GM12878 (cell line): ENCODE data around the gene RIT2. TPM values are rescaled to one million over a fixed set of nuclear protein-coding genes. Genes with fewer than 3 reads are reported as not detected.

Experiments
- ATAC-seq: fragments of 200-7000 bp; cut with Tn5 transposase; 3 replicates; pipeline ENCODE4 v1.9.1; 2020; ENCODE audit warnings: mild to moderate bottlenecking, moderate library complexity
- BruUV-seq: library from RNA; stranded (reverse); fragments of 400-500 nt; replicated peaks from 2 replicates; lab custom pipeline; 2021; lab: Mats Ljungman, UMichigan
- CTCF ChIA-PET: fragments of 300-600 bp; sonication (Branson Sonifier 250); formaldehyde crosslinking; extraction: SDS; loops from one replicate; lab custom pipeline; 2021; ENCODE audit warnings: inconsistent platforms; lab: Yijun Ruan, JAX
- POLR2A ChIA-PET: fragments of 350-600 bp; formaldehyde crosslinking; extraction: SDS; loops from one replicate; lab custom pipeline; 2021; ENCODE audit warnings: inconsistent platforms; lab: Charles Lee
- RAD21 ChIA-PET: fragments of 300-600 bp; sonication (Branson Sonifier 250); formaldehyde crosslinking; loops from one replicate; lab custom pipeline; 2023; ENCODE audit warnings: antibody characterized with exemption; ENCODE audit not compliant: unreplicated experiment; lab: Charles Lee
- SMC1A ChIA-PET: fragments of 300-600 bp; sonication (Branson Sonifier 250); formaldehyde crosslinking; loops from one replicate; lab custom pipeline; 2023; ENCODE audit not compliant: unreplicated experiment, uncharacterized antibody; lab: Charles Lee
- DNase-seq: peaks from one replicate; pipeline ENCODE4 v3.0.0-alpha.2; 2011; ENCODE audit warnings: low read depth, low spot score
- FAIRE-seq: peaks from 3 replicates; lab custom pipeline; 2011; peaks lifted over from hg19 to GRCh38; lab: Jason Lieb, UNC
- H2AFZ ChIP-seq: 2 replicates; pipeline ENCODE4 v1.6.0; 2011; ENCODE audit warnings: low read depth, low read length, control low read depth; ENCODE audit not compliant: control insufficient read depth
- H3K27ac ChIP-seq: 2 replicates; pipeline ENCODE4 v1.5.1; 2011; ENCODE audit warnings: control low read depth; ENCODE audit not compliant: control insufficient read depth, insufficient read depth
- H3K27me3 ChIP-seq, 2 experiments: replicated peaks in 1 of 2; 2 replicates each; pipeline versions ENCODE4 v1.6.0 to v1.6.1; 2011; ENCODE audit warnings: low read length in 1 of 2; ENCODE audit not compliant: control insufficient read depth in 2 of 2, insufficient read depth in 2 of 2
- H3K36me3 ChIP-seq, 2 experiments: 2 replicates each; pipeline ENCODE4 v1.5.1; 2011; ENCODE audit warnings: low read length in 1 of 2; ENCODE audit not compliant: control insufficient read depth in 2 of 2, insufficient read depth in 2 of 2
- H3K4me1 ChIP-seq: 2 replicates; pipeline ENCODE4 v1.6.1; 2011; ENCODE audit warnings: mild to moderate bottlenecking, low read length, moderate library complexity, mixed read lengths; ENCODE audit not compliant: control insufficient read depth, insufficient read depth
- H3K4me2 ChIP-seq: 2 replicates; pipeline ENCODE4 v1.6.0; 2011; ENCODE audit warnings: control low read depth; ENCODE audit not compliant: control insufficient read depth, insufficient read depth
- H3K4me3 ChIP-seq: fragments of 200-600 bp; sonication (generic); 2 replicates; pipeline ENCODE4 v1.5.1; 2016
- H3K79me2 ChIP-seq: 2 replicates; pipeline ENCODE4 v1.6.0; 2011; ENCODE audit warnings: low read length; ENCODE audit not compliant: control insufficient read depth, insufficient read depth
- H3K9ac ChIP-seq: 2 replicates; pipeline ENCODE4 v1.8.0; 2011; ENCODE audit warnings: low read length, control low read depth, mixed read lengths; ENCODE audit not compliant: control insufficient read depth, insufficient read depth
- H3K9me3 ChIP-seq: replicated peaks from 3 replicates; pipeline ENCODE4 v1.5.1; 2011; ENCODE audit warnings: mild to moderate bottlenecking, low read length; ENCODE audit not compliant: control insufficient read depth, insufficient read depth
- H4K20me1 ChIP-seq: 2 replicates; pipeline ENCODE4 v1.6.0; 2011; ENCODE audit not compliant: control insufficient read depth, insufficient read depth
- BCL11A ChIP-seq: IDR thresholded peaks from 2 replicates; pipeline ENCODE4 v1.6.1; 2011; ENCODE audit warnings: low read depth, low read length
- FOXM1 ChIP-seq: IDR thresholded peaks from 2 replicates; pipeline ENCODE4 v1.6.1; 2012; ENCODE audit warnings: low read depth, mild to moderate bottlenecking, inconsistent platforms, low read length, moderate library complexity
- KLF5 ChIP-seq: fragments of 450-650 bp; IDR thresholded peaks from 2 replicates; pipeline ENCODE4 v1.6.1; 2014; ENCODE audit warnings: mild to moderate bottlenecking; ENCODE audit not compliant: partially characterized antibody
- MEF2B ChIP-seq: fragments of 450-650 bp; IDR thresholded peaks from 2 replicates; pipeline ENCODE4 v1.6.1; 2018; ENCODE audit warnings: mild to moderate bottlenecking, moderate library complexity; ENCODE audit not compliant: partially characterized antibody, poor library complexity, severe bottlenecking
- MTA3 ChIP-seq: IDR thresholded peaks from 2 replicates; pipeline ENCODE4 v1.6.1; 2012; ENCODE audit warnings: low read length, inconsistent platforms, borderline replicate concordance
- PAX5 ChIP-seq: IDR thresholded peaks from 2 replicates; pipeline ENCODE4 v1.6.1; 2011; ENCODE audit warnings: low read depth, low read length, borderline replicate concordance
- SMARCA5 ChIP-seq: fragments of 450-650 bp; IDR thresholded peaks from 2 replicates; pipeline ENCODE4 v1.6.1; 2017; ENCODE audit warnings: mild to moderate bottlenecking
- TCF12 ChIP-seq: IDR thresholded peaks from 2 replicates; pipeline ENCODE4 v1.6.1; 2011; ENCODE audit warnings: low read depth, mild to moderate bottlenecking, low read length
- WGBS: methylation state at CpG from one replicate; pipeline ENCODE4 v1.1.6; 2016; ENCODE audit warnings: low lambda C conversion rate; ENCODE audit not compliant: insufficient replicate concordance, insufficient coverage; ENCODE audit errors: missing lambda C conversion rate; 5-methylcytosine and 5-hydroxymethylcytosine counted together
- in situ Hi-C: fragments of 300-500 bp; cut with MboI; formaldehyde crosslinking; loops from 9 replicates; pipeline ENCODE4 v1.14.3; 2018; ENCODE audit warnings: mixed read lengths
- intact Hi-C: fragments of 100-400 bp; cut with micrococcal nuclease; formaldehyde crosslinking; loops from one replicate; pipeline ENCODE4 v1.14.2; 2022; ENCODE audit not compliant: unreplicated experiment
- polyA plus RNA-seq, 11 experiments: library from polyadenylated mRNA; depleted of rRNA in 4 of 11; unstranded in 6 of 11; stranded (reverse) in 5 of 11; fragments of >200 nt; fragmentation: Nextera tagmentation in 4 of 11; fragmentation: Illumina TruSeq in 1 of 11; extraction: Ambion mirVana in 4 of 11; extraction: Trizol in 1 of 11; gene quantifications; 1 replicate in 1 of 11; 2 replicates in 10 of 11; pipeline versions ENCODE4 v1.2.1 to v1.2.3, GENCODE V29; 2011 to 2016; ENCODE audit warnings: inconsistent platforms in 2 of 11, missing spikeins in 2 of 11, low read depth in 1 of 11
- total RNA-seq, 4 experiments: library from RNA; depleted of rRNA in 3 of 4; stranded (reverse); fragments of >200 nt in 3 of 4; fragmentation: Illumina TruSeq in 1 of 4; extraction: Trizol in 1 of 4; gene quantifications; 2 replicates each; pipeline versions ENCODE4 v1.2.1 to v1.2.3, GENCODE V29; 2013 to 2021
- TF ChIP-seq, protein P1 (sequence below): fragments of 150-350 bp; IDR thresholded peaks from 2 replicates; pipeline ENCODE4 v1.6.1; 2014; ENCODE audit warnings: mild to moderate bottlenecking, low read depth, low read length

RIT2 gene
- total and polyA plus RNA-seq, 10 of the 15 experiments (the other 5 are each of a cell fraction or from before 2014, with no cell fraction given) = not detected

DNA sequence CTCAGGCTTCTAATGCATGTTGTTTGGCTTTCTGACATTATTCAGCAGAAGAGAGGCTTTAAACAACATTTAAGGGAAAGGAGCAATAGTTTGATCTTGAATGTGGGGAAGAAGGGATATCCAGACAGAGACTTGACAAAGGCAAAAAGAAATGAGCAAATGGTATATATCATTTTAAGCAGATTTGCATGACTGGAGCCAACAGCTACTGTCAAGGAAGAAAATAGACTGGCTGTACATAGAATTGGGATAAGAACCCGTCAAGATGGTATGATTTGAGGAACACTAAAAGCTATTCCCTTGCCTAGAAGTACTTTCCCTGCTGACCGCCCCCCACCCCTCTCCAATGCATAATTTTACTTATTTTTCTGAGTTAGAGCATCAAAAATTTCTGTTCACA, 174.5 kb downstream of the RIT2 start:
- H3K36me3 ChIP-seq = no peaks in the 10 kb centered on the region
- no peak overlapping the region for H3K4me2 ChIP-seq
- no peak overlapping the region for H3K4me3 ChIP-seq
- RAD21 ChIA-PET = no interaction called here
- DNase-seq (no peak), ATAC-seq (no peak), FAIRE-seq (no peak)
- no peak overlapping the region for H3K27ac ChIP-seq
- SMC1A ChIA-PET = no interaction called here
- H3K9ac ChIP-seq = no peak overlapping the region
- CTCF ChIA-PET = no interaction called here
- H3K27me3 ChIP-seq = no peaks in the 10 kb centered on the region
- POLR2A ChIA-PET = no interaction called here
- intact Hi-C loops = no loop called here
- H3K4me1 ChIP-seq = no peaks in the 10 kb centered on the region
- no peak for TF ChIP-seq BCL11A
- no peak overlapping the region for H2AFZ ChIP-seq
- BruUV-seq = no TSS peak
- in situ Hi-C loops = no loop called here
- H4K20me1 ChIP-seq = no peaks in the 10 kb centered on the region
- no peaks in the 10 kb centered on the region for H3K79me2 ChIP-seq
- H3K9me3 ChIP-seq = no peaks in the 10 kb centered on the region
- 0% methylated on average over 2 of the region's 2 CpGs for WGBS

DNA sequence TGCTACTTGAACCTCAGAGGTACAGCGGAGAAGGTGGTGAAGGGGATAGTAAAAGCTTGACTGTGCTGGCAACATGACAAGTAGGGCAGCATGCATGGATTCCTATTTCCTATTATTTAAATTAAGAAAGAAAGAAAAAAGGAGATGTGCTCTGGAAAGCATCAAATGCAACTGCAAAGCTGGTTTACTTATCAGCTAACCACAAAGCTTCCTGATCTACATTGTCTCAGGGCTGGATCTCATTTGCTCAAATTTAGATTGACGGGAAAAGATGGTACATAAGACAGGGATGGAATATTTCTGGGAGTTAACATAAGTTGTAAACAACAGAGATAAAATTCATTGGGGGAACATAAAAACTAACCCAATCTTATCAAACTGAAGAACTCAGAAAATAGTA, 178.0 kb downstream of the RIT2 start:
- TF ChIP-seq KLF5 = no peak
- TF ChIP-seq, protein P1, sequence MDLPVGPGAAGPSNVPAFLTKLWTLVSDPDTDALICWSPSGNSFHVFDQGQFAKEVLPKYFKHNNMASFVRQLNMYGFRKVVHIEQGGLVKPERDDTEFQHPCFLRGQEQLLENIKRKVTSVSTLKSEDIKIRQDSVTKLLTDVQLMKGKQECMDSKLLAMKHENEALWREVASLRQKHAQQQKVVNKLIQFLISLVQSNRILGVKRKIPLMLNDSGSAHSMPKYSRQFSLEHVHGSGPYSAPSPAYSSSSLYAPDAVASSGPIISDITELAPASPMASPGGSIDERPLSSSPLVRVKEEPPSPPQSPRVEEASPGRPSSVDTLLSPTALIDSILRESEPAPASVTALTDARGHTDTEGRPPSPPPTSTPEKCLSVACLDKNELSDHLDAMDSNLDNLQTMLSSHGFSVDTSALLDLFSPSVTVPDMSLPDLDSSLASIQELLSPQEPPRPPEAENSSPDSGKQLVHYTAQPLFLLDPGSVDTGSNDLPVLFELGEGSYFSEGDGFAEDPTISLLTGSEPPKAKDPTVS = no peak
- TF ChIP-seq TCF12 = no peak
- TF ChIP-seq PAX5 = no peak
- no peak for TF ChIP-seq MEF2B
- no peak for TF ChIP-seq SMARCA5
- no peak for TF ChIP-seq MTA3
- no peak for TF ChIP-seq FOXM1
- DNase-seq = no peak
- H3K36me3 ChIP-seq = no peaks in the 10 kb centered on the region
- H3K79me2 ChIP-seq = no peaks in the 10 kb centered on the region
- H3K27me3 ChIP-seq = no peaks in the 10 kb centered on the region
- H3K4me3 ChIP-seq = no peak overlapping the region
- H3K27ac ChIP-seq = no peak overlapping the region
- no peaks in the 10 kb centered on the region for H3K9me3 ChIP-seq
- no peak overlapping the region for H3K9ac ChIP-seq
- intact Hi-C loops (no loop called here), in situ Hi-C loops (no loop called here)
- ChIA-PET RAD21 (no interaction called here), SMC1A (interaction anchor here (0.6 to 1.8 kb wide), 2 partner anchors 9 to 1481 kb away, joined by 3 to 4 read pairs; no protein-coding TSS in a partner anchor), POLR2A (no interaction called here), CTCF (no interaction called here)
- ATAC-seq = no peak
- H3K4me1 ChIP-seq = no peaks in the 10 kb centered on the region
- no peak overlapping the region for H3K4me2 ChIP-seq
- no TSS peak for BruUV-seq
- H4K20me1 ChIP-seq = no peaks in the 10 kb centered on the region
- H2AFZ ChIP-seq = no peak overlapping the region
- no peak for FAIRE-seq
- 25% methylated on average over 2 of the region's 2 CpGs for WGBS
